GM19324 (cell line): ENCODE data around the gene CD274.
"Not testable (repeated sequence)": the region's sequence is repeated elsewhere in the genome, so short reads cannot be mapped to it uniquely, and the experiment has no call there.

Experiments used
- ATAC-seq: cut with Tn5 transposase; IDR thresholded peaks from one replicate; pipeline ENCODE4 v1.9.1; 2021; ENCODE audit warnings: mild to moderate bottlenecking, moderate library complexity; ENCODE audit not compliant: unreplicated experiment, low FRiP score

Gene CD274

DNA sequence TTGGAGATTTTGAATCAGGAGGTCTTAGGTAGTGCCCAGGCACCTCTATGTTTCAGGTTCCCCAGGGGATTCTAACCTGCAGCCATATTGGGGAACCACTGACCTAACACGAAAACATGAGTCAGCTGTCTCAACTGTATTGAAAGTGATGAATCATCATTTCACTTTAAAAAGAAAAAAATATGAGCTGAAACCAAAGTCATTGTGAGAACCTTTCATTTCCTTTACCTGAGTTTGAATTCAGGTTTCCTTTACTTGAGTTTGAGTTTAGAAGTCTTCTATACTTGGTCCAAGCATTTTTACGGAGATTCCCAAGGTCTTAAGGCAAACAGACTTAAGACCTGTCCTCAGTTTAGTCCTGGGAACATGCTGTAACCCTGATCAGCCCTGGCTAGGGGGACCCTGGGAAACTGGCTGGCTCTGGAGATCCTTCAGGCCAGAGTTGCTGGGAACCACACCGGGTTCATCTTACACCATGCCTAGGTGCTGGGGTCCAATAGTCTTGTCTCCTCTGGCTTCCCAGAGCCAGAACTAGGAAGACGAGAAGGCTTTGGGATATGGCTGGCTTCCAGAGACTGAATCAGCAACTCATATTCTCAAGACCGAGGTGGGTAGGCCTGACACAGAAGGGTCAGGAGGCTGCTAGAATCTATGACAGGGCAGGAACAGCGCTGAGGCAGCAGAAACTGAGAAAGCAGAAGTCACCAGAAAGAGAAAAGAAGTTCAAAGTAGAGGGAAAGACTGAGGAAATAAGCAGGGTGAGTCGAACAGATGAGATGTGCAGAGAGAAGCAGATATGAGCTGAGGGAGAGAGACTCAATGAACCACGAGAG is 43.6 kb downstream of the CD274 start:
- ATAC-seq, result peak; percentile 79

- ATAC-seq, result not testable (repeated sequence)
Observed at GRCh38 chr9:5494765-5495164, 44.4 kb downstream of the CD274 start.

- ATAC-seq, result no peak
Observed at GRCh38 chr9:5499157-5499556, 48.8 kb downstream of the CD274 start.

- no peak for ATAC-seq
Observed at GRCh38 chr9:5499889-5500398, 49.6 kb downstream of the CD274 start.

DNA sequence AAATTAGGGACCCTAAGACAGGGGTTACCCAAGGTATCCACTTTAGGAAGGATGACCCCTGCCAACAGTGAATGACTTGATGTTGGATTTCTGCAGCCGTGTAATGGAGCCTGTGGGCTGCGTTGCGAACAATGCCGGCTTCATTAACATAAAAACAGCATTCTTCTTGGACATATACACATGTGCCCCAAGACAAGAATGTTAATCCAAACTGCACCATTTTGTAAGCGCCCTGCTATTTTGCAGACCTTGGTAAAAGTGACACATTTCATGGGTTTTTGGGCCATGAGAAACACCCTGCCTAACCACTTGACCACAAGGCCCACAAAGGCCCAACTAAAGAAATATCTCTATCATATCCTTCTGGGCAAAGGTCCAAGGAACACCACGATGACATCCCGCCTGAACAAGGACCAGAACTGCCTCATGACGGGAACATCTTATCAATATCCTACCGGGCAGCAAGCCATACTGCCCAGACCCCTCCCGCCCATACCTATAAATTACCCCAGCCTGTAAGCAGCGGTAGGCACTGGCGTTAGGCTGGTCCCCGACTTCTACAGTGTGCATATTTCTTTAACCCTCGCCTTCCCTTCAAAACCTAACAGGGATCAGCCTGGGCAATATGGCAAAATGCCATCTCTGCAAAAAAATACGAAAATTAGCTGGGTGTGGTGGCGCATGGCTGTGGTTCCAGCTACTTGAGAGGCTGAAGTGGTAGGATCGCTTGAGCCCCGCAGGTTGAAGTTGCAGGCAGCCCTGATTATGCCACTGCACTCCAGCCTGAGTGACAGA is 50.3 kb downstream of the CD274 start:
- ATAC-seq, result no peak

GRCh38 chr9:5502553-5502952 is 52.2 kb downstream of the CD274 start:
- ATAC-seq, result no peak

DNA sequence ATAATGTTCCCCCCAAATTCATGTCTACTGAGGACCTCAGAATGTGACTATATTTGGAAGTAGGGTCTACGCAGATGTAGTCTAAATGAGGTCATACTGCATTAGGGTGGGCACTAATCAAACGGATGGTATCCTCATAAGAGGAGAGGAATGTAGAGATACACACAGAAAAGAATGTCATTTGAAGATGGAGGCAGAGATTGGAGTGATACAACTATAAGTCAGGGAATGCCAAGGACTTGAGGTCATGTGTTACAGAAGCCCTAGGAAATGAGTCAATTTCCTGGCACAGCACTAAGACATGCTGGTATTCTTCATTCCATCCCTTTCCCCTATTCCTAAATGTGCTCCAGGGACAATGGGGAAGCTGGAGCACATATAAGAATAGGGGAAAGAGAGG is 59.2 kb downstream of the CD274 start:
- no peak for ATAC-seq

DNA sequence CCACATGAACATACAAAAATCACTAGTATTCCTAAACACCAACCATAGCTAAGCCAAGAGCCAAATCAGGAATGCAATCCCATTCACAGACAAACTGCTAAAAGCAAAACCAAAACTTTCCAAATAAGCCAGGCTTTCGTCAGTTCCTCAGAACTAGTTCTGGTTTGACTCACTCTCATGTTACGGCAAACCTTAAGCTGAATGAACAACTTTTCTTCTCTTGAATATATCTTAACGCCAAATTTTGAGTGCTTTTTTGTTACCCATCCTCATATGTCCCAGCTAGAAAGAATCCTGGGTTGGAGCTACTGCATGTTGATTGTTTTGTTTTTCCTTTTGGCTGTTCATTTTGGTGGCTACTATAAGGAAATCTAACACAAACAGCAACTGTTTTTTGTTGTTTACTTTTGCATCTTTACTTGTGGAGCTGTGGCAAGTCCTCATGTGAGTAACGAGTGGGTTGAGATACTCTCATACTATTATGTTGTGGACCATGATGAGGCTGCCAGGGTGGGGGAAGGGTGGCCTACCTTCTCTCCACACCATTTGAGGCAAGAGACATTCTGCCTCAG is 60.1 kb downstream of the CD274 start, which contains the start of gene PDCD1LG2:
Gene PDCD1LG2 (plus strand): TSS at position 172 of the 572 bp plus-strand sequence. CDS start 12,016 bp downstream, outside the sequence.
- peak; percentile 48 for ATAC-seq

- no peak for ATAC-seq
Observed at GRCh38 chr9:5510989-5511388, 60.6 kb downstream of the CD274 start.

DNA sequence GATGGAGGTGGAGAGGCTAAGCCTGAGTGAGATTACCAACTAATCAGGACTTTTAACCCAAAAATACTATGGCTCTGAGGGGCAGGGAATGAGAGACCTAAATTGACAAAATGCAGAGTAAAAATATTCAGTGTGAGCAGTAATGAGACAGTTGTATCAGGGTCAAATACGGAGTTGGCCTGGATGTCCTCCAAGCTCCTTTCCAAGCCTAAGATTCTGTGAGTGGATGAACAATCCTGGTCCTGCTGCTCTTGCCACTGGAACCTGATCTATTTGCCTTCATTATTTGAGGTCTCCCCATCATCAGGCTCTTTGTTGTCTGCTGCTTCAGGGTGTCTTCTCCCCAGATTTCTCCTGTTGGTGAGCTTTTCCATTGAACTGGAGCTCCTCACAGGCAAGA is 61.1 kb downstream of the CD274 start:
- ATAC-seq, result no peak

DNA sequence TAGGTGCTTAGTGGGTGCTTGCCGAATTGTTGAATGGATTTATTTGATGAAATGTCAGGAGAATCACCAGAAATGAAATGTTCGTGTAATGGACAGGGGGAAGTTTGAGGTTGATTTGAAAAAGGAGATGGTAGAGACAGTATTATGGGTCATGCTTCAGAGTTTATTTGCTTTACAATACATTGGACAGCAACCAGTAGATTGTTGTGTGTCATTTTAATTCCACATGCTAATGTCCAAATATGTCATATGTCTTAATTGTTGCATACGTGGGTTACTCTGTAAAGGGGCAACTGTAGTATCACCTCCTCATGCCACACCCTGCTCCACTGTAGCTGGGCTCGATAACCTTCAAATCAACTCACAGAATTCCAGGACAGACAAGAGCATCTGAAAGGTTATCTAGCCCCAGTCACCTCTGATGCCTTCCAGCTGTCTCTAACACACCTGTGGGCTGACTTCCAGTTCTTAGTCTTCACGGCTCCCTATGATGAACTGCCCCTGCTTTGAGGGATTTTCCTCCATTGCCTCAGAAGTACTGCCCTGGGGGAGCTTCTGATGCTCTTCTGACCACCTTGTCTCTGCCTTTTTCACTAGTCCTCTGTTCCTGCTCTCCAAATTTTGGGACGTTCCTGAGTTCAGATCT is 61.7 kb downstream of the CD274 start:
- no peak for ATAC-seq

GRCh38 chr9:5512658-5513452 is 62.5 kb downstream of the CD274 start:
- no peak for ATAC-seq

DNA sequence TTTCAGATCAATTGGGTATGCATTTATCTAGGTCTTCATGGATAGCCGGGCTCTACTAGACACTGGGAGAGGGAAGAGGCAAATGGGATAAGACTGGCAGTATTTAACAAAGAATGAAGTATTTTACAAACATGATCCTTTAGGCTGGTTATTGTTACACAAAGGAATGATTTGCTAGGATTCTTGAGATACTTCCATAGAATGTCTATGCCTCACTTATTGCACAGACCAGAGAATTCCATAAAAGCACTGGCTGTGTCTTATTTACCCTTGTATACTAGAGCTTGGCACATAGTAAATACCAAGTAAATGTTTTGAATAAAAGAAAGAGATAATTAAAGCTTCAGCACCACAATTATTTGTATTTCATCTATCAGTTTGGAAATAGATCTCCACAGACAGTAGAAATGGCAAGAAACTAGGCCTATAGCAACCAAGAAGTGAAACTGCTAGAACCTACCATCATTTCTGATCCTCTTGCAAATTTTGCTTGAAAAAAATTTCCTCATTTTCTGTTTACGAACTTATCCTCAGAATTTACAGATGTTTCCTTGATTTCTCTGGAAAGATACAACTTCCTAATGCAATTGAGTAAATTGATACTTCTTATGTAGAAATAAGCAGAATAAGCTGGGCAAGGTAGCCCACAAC is 63.7 kb downstream of the CD274 start:
- no peak for ATAC-seq

DNA sequence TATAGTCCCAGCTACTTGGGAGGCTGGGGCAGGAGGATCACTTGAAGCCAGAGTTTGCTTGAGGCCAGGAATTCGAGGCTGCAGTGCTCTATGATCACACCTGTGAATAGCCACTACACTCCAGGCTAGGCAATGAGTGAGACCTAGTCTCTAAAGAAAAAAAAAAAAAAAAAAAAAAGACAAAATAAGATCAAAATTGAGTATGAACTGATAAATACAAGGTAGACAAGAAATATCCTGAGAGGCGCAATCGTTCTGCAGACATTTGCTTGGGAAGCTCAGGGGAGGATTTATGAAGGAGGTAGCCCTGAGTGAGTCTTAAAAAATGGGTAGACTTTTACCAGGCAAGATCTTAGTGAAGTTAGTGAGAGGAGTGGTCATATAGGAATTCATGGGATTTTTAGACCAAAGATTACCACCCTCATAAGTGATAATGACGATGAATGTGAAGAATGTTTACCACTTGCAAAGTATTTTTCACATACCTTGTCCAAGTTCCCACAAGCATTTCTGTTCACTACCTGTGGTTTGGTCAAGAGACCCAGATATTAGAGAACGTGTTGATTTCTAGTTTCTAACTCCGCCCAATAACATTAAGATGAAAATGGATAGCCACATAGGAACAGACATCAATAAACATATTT is 64.4 kb downstream of the CD274 start:
- ATAC-seq, result no peak

GRCh38 chr9:5515261-5515650 is 64.9 kb downstream of the CD274 start:
- no peak for ATAC-seq

DNA sequence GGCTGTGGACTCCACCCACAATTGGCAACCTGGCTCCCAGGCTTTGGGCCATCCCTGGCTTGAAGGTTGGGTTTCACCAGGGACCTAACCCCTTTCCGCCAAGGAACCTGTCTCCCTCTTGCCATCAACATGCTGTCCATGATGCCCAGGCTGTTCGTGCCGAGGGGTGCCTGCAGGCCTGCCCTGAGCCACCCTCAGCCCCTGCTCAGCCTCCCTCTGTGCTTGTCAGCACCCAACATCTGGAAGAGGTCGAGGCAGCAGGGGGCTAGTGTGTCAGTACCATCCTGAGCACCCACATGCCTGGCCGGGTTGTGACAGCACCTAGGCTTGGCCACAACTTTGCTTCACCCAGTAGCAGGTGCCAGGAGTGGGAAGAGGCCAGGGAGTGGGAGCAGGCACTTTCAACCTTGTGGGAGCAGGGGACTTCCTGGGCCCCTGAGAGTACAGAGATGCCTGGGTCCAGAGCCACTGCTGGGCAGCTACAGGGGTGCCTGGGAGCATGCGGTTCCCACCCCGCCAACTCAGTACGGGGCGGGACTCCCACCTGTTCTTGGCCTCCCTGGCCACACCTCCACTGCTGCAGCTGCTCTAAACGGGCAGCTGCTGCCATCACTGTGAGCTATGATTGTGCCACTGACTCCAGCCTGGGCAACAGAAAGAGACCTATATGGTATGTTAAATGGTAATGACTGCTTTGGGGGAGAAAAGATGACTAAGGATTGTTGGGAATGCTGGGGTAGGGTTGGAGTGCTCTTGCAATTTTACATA is 66.3 kb downstream of the CD274 start:
- no peak for ATAC-seq

- no peak for ATAC-seq
Observed at GRCh38 chr9:5518171-5518936, 68.0 kb downstream of the CD274 start.
